SU-DHL-6 (cell line): ENCODE results near the gene TIRAP.

Experiments
- EZH2phosphoT487 ChIP-seq: fragments of 200-600 bp; sonication (generic), shearing (Covaris generic); conservative IDR thresholded peaks from 2 replicates; pipeline ENCODE4 v1.6.1; 2018; ENCODE audit warnings: mild to moderate bottlenecking, antibody characterized with exemption, low read length, moderate library complexity, mixed read lengths
- TF ChIP-seq, protein P1 (sequence below): fragments of 200-600 bp; sonication (generic); IDR thresholded peaks from one replicate; pipeline ENCODE4 v1.5.1; 2017; ENCODE audit warnings: antibody characterized with exemption, mild to moderate bottlenecking, low read length, moderate library complexity; ENCODE audit not compliant: insufficient read depth, poor library complexity, severe bottlenecking

DNA sequence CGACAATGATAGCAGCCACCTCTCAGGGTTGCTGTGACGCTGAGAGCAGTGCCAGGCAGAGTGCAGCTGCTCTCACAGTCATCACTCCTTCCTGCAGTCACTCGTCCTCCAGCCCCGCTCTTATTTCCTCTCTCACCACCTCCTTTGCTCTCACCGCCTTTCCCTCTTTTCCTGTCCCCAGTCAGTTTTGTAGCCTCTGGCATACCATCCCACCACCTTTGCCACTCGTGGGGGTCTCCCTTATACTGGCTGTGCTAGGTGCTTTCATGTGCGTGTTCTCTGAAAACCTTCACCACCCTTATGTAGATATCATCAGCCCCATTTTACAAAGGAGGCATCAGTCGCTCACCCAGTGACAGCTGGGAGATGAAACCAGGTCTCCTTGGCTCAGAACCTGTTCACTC is 53.2 kb downstream of the TIRAP start:
- TF ChIP-seq, protein P1, sequence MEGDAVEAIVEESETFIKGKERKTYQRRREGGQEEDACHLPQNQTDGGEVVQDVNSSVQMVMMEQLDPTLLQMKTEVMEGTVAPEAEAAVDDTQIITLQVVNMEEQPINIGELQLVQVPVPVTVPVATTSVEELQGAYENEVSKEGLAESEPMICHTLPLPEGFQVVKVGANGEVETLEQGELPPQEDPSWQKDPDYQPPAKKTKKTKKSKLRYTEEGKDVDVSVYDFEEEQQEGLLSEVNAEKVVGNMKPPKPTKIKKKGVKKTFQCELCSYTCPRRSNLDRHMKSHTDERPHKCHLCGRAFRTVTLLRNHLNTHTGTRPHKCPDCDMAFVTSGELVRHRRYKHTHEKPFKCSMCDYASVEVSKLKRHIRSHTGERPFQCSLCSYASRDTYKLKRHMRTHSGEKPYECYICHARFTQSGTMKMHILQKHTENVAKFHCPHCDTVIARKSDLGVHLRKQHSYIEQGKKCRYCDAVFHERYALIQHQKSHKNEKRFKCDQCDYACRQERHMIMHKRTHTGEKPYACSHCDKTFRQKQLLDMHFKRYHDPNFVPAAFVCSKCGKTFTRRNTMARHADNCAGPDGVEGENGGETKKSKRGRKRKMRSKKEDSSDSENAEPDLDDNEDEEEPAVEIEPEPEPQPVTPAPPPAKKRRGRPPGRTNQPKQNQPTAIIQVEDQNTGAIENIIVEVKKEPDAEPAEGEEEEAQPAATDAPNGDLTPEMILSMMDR = no peak
- TF ChIP-seq EZH2phosphoT487 = no peak
